HEK293 (cell line): ENCODE results near the gene SLC37A2.

Experiments used
- BCL11A ChIP-seq: fragments of 450-650 bp; formaldehyde crosslinking; IDR thresholded peaks from 2 replicates; pipeline ENCODE4 v1.5.1; 2016; ENCODE audit warnings: low read depth, missing biosample characterization, missing genetic modification characterization
- CTCF ChIP-seq: fragments of 450-650 bp; formaldehyde crosslinking; IDR thresholded peaks from 2 replicates; pipeline ENCODE4 v1.5.1; 2016; ENCODE audit warnings: missing biosample characterization, missing genetic modification characterization
- KLF7 ChIP-seq: fragments of 450-650 bp; formaldehyde crosslinking; IDR thresholded peaks from 2 replicates; pipeline ENCODE4 v1.5.1; 2016; ENCODE audit warnings: missing biosample characterization, missing genetic modification characterization, borderline replicate concordance
- SETDB1 ChIP-seq: IDR thresholded peaks from one replicate; pipeline ENCODE4 v1.6.1; 2017; ENCODE audit warnings: mild to moderate bottlenecking, low read length, moderate library complexity, mixed read lengths; ENCODE audit not compliant: insufficient read length
- ZNF146 ChIP-seq: fragments of 450-650 bp; formaldehyde crosslinking; IDR thresholded peaks from 2 replicates; pipeline ENCODE4 v1.5.1; 2016; ENCODE audit warnings: missing biosample characterization, missing genetic modification characterization
- ZNF274 ChIP-seq, 2 experiments: fragments of 200-500 bp in 1 of 2; fragments of 450-650 bp in 1 of 2; sonication (Bioruptor generic) in 1 of 2; formaldehyde crosslinking in 1 of 2; IDR thresholded peaks; 2 replicates each; pipeline versions ENCODE4 v1.5.1 to v1.6.1; 2014 to 2016; ENCODE audit warnings: borderline replicate concordance in 1 of 2, inconsistent platforms in 1 of 2, low read length in 1 of 2, missing biosample characterization in 1 of 2, missing genetic modification characterization in 1 of 2
- ZNF777 ChIP-seq: fragments of 450-650 bp; formaldehyde crosslinking; IDR thresholded peaks from 2 replicates; pipeline ENCODE4 v1.5.1; 2017; ENCODE audit warnings: missing biosample characterization, missing genetic modification characterization, borderline replicate concordance

- TF ChIP-seq BCL11A (tag by site-specific recombination) (no peak), ZNF274 (IDR thresholded peaks at IDR 0.05; ENCODE audit: low read length) (no peak), ZNF274 (tag by site-specific recombination; IDR thresholded peaks at IDR 0.05; ENCODE audit: borderline replicate concordance) (no peak), CTCF (tag by site-specific recombination) (no peak), ZNF777 (tag by site-specific recombination) (no peak), ZNF146 (tag by site-specific recombination) (no peak), KLF7 (tag by site-specific recombination) (no peak), SETDB1 (no peak)
Measured at GRCh38 chr11:125075242-125075625, 12.1 kb downstream of the SLC37A2 start.
